HCT116 (cell line): Measurements from ENCODE around the gene PACRG.

ENCODE experiments used
- CTCF ChIP-seq, 3 experiments: fragments of 200-600 bp in 1 of 3; sonication (generic) in 1 of 3; IDR thresholded peaks in 2 of 3; conservative IDR thresholded peaks in 1 of 3; 2 replicates each; pipeline ENCODE4 v1.5.1; 2012 to 2017; ENCODE audit warnings: low read depth in 2 of 3, low read length in 2 of 3, antibody characterized with exemption in 1 of 3, borderline replicate concordance in 1 of 3, control low read depth in 1 of 3, mild to moderate bottlenecking in 1 of 3, mixed read lengths in 1 of 3, mixed run types in 1 of 3, moderate library complexity in 1 of 3; ENCODE audit not compliant: insufficient read depth in 1 of 3
- ELF1 ChIP-seq: IDR thresholded peaks from 2 replicates; pipeline ENCODE4 v1.6.1; 2012; ENCODE audit warnings: low read depth, borderline replicate concordance
- EZH2 ChIP-seq: fragments of 200-600 bp; sonication (generic); IDR thresholded peaks from 2 replicates; pipeline ENCODE4 v1.6.1; 2017; ENCODE audit warnings: antibody characterized with exemption, mixed run types
- EZH2phosphoT487 ChIP-seq: fragments of 200-600 bp; IDR thresholded peaks from 2 replicates; pipeline ENCODE4 v1.6.1; 2018; ENCODE audit warnings: antibody characterized with exemption, borderline replicate concordance
- POLR2A ChIP-seq: IDR thresholded peaks from 2 replicates; pipeline ENCODE4 v1.7.0; 2011; ENCODE audit warnings: borderline replicate concordance; ENCODE audit not compliant: insufficient read depth, insufficient read length; ENCODE audit errors: extremely low read depth
- POLR2AphosphoS5 ChIP-seq: IDR thresholded peaks from 2 replicates; pipeline ENCODE4 v1.6.1; 2011; ENCODE audit warnings: mild to moderate bottlenecking, low read depth, low read length, moderate library complexity
- RAD21 ChIP-seq: IDR thresholded peaks from 2 replicates; pipeline ENCODE4 v1.6.1; 2012; ENCODE audit warnings: low read depth, mild to moderate bottlenecking
- SIN3A ChIP-seq: IDR thresholded peaks from 2 replicates; pipeline ENCODE4 v1.6.1; 2012; ENCODE audit warnings: low read depth
- SP1 ChIP-seq: IDR thresholded peaks from 2 replicates; pipeline ENCODE4 v1.6.1; 2012; ENCODE audit warnings: low read depth
- SRF ChIP-seq: IDR thresholded peaks from 2 replicates; pipeline ENCODE4 v1.6.1; 2012; ENCODE audit warnings: low read depth
- YY1 ChIP-seq: IDR thresholded peaks from 2 replicates; pipeline ENCODE4 v1.6.1; 2011; ENCODE audit warnings: low read length, low read depth, moderate library complexity, mild to moderate bottlenecking; ENCODE audit not compliant: insufficient replicate concordance; ENCODE audit errors: extremely low read depth
- ZNF274 ChIP-seq: fragments of 200-500 bp; sonication (Bioruptor generic); IDR thresholded peaks from 2 replicates; pipeline ENCODE4 v1.6.1; 2014; ENCODE audit warnings: mild to moderate bottlenecking, low read depth, low read length, inconsistent platforms
- TF ChIP-seq, protein P1 (sequence below): IDR thresholded peaks from 2 replicates; pipeline ENCODE4 v1.6.1; 2011; ENCODE audit warnings: mild to moderate bottlenecking, low read length, moderate library complexity; ENCODE audit not compliant: insufficient replicate concordance; ENCODE audit errors: extremely low read depth
- TF ChIP-seq, protein P2 (sequence below): IDR thresholded peaks from 2 replicates; pipeline ENCODE4 v1.6.1; 2012

GRCh38 chr6:163200694-163201093 lies 472.9 kb downstream of the PACRG start:
- TF ChIP-seq POLR2AphosphoS5 (no peak), CTCF (IDR thresholded peaks at IDR 0.05 in 2 of 3, conservative IDR thresholded peaks at IDR 0.05 in 1 of 3; ENCODE audit: borderline replicate concordance in 1 of 3, insufficient read depth in 1 of 3, low read depth in 2 of 3, low read length in 2 of 3) (no peak), SP1 (no peak), YY1 (no peak), EZH2 (no peak), POLR2A (no peak), SIN3A (no peak), EZH2phosphoT487 (no peak), RAD21 (no peak), SRF (no peak), ELF1 (no peak), ZNF274 (no peak)
- TF ChIP-seq, protein P1, sequence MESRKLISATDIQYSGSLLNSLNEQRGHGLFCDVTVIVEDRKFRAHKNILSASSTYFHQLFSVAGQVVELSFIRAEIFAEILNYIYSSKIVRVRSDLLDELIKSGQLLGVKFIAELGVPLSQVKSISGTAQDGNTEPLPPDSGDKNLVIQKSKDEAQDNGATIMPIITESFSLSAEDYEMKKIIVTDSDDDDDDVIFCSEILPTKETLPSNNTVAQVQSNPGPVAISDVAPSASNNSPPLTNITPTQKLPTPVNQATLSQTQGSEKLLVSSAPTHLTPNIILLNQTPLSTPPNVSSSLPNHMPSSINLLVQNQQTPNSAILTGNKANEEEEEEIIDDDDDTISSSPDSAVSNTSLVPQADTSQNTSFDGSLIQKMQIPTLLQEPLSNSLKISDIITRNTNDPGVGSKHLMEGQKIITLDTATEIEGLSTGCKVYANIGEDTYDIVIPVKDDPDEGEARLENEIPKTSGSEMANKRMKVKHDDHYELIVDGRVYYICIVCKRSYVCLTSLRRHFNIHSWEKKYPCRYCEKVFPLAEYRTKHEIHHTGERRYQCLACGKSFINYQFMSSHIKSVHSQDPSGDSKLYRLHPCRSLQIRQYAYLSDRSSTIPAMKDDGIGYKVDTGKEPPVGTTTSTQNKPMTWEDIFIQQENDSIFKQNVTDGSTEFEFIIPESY: no peak
- TF ChIP-seq, protein P2, sequence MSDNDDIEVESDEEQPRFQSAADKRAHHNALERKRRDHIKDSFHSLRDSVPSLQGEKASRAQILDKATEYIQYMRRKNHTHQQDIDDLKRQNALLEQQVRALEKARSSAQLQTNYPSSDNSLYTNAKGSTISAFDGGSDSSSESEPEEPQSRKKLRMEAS: no peak
